Fibroblast of lung (primary cell): Measurements from ENCODE around the gene APPL2. TPM values are rescaled to one million over a fixed set of nuclear protein-coding genes. Genes with fewer than 3 reads are reported as not detected.

ENCODE experiments used
- DNase-seq, 2 donors: peaks; one replicate each; pipeline versions ENCODE4 v3.0.0 to v3.0.0-alpha.2; 2010; ENCODE audit warnings: low read depth in 2 of 2
- H2AFZ ChIP-seq: 2 replicates; pipeline ENCODE4 v1.5.1; 2012; ENCODE audit warnings: low read length, control low read depth, inconsistent platforms
- H3K27ac ChIP-seq: 2 replicates; pipeline ENCODE4 v1.5.1; 2011; ENCODE audit warnings: low read length, control low read depth; ENCODE audit not compliant: insufficient read depth
- H3K27me3 ChIP-seq: 2 replicates; pipeline ENCODE4 v1.5.1; 2011; ENCODE audit warnings: mild to moderate bottlenecking, low read length; ENCODE audit not compliant: control insufficient read depth, insufficient read depth
- H3K36me3 ChIP-seq: 2 replicates; pipeline ENCODE4 v1.5.1; 2011; ENCODE audit warnings: low read length; ENCODE audit not compliant: control insufficient read depth, insufficient read depth
- H3K4me1 ChIP-seq: 2 replicates; pipeline ENCODE4 v1.5.1; 2011; ENCODE audit warnings: low read length; ENCODE audit not compliant: control insufficient read depth, insufficient read depth; ENCODE audit errors: extremely low read depth
- H3K4me2 ChIP-seq: 2 replicates; pipeline ENCODE4 v1.5.1; 2011; ENCODE audit warnings: low read length, control low read depth; ENCODE audit not compliant: insufficient read depth; ENCODE audit errors: extremely low read depth
- H3K4me3 ChIP-seq, 4 experiments: fragments of 200-600 bp in 1 of 4; sonication (generic) in 1 of 4; replicated peaks in 1 of 4; 2 replicates each; pipeline ENCODE4 v1.5.1; 2011 to 2016; ENCODE audit warnings: low read length in 4 of 4, low read depth in 3 of 4, mild to moderate bottlenecking in 3 of 4, control low read depth in 2 of 4, inconsistent platforms in 1 of 4, mixed read lengths in 1 of 4; ENCODE audit not compliant: insufficient read depth in 1 of 4; ENCODE audit errors: control extremely low read depth in 1 of 4
- H3K79me2 ChIP-seq: 2 replicates; pipeline ENCODE4 v1.5.1; 2012; ENCODE audit warnings: mild to moderate bottlenecking, low read length, inconsistent platforms; ENCODE audit not compliant: control insufficient read depth, insufficient read depth
- H3K9ac ChIP-seq: 2 replicates; pipeline ENCODE4 v1.5.1; 2011; ENCODE audit warnings: mild to moderate bottlenecking, low read length, control low read depth; ENCODE audit not compliant: insufficient read depth
- H3K9me3 ChIP-seq: 2 replicates; pipeline ENCODE4 v1.5.1; 2012; ENCODE audit warnings: low read depth, low read length; ENCODE audit not compliant: control insufficient read depth, insufficient read depth
- H4K20me1 ChIP-seq: 2 replicates; pipeline ENCODE4 v1.5.1; 2011; ENCODE audit warnings: low read length; ENCODE audit not compliant: control insufficient read depth, insufficient read depth; ENCODE audit errors: extremely low read depth
- EZH2 ChIP-seq: IDR thresholded peaks from 2 replicates; pipeline ENCODE4 v1.5.1; 2012; ENCODE audit warnings: low read length, control low read depth, mild to moderate bottlenecking; ENCODE audit errors: missing control alignments
- polyA plus RNA-seq, 2 donors: library from polyadenylated mRNA; depleted of rRNA in 1 of 2; stranded (reverse) in 1 of 2; unstranded in 1 of 2; fragments of >200 nt; gene quantifications; 2 replicates each; pipeline ENCODE4 v1.2.1, GENCODE V29; 2011 to 2012; ENCODE audit warnings: missing spikeins in 1 of 2
- total RNA-seq: library from RNA; depleted of rRNA; stranded (reverse); fragments of >200 nt; gene quantifications from 2 replicates; pipeline ENCODE4 v1.2.1, GENCODE V29; 2014
- TF ChIP-seq, protein P1 (sequence below), 2 donors: IDR thresholded peaks in 1 of 2; conservative IDR thresholded peaks in 1 of 2; 1 replicate in 1 of 2; 2 replicates in 1 of 2; pipeline ENCODE4 v1.5.1; 2011 to 2012; ENCODE audit warnings: low read length in 2 of 2, control low read depth in 1 of 2, inconsistent platforms in 1 of 2, low read depth in 1 of 2, mild to moderate bottlenecking in 1 of 2

APPL2 gene
- total and polyA plus RNA-seq, 2 donors (not counting 1 experiment from before 2014, with no cell fraction given): 53.8 to 68.0 TPM

- no peaks in the 10 kb centered on the region for H3K9me3 ChIP-seq
- H3K79me2 ChIP-seq: no peaks in the 10 kb centered on the region
- no peak overlapping the region for H3K4me3 ChIP-seq
- H4K20me1 ChIP-seq: no peaks in the 10 kb centered on the region
- no peaks in the 10 kb centered on the region for H3K4me1 ChIP-seq
- no peak overlapping the region for H3K9ac ChIP-seq
- no peak overlapping the region for H3K4me2 ChIP-seq
- no peak overlapping the region for H3K27ac ChIP-seq
- DNase-seq: no peak
- no peak overlapping the region for H2AFZ ChIP-seq
- TF ChIP-seq EZH2: no peak
- TF ChIP-seq, protein P1, sequence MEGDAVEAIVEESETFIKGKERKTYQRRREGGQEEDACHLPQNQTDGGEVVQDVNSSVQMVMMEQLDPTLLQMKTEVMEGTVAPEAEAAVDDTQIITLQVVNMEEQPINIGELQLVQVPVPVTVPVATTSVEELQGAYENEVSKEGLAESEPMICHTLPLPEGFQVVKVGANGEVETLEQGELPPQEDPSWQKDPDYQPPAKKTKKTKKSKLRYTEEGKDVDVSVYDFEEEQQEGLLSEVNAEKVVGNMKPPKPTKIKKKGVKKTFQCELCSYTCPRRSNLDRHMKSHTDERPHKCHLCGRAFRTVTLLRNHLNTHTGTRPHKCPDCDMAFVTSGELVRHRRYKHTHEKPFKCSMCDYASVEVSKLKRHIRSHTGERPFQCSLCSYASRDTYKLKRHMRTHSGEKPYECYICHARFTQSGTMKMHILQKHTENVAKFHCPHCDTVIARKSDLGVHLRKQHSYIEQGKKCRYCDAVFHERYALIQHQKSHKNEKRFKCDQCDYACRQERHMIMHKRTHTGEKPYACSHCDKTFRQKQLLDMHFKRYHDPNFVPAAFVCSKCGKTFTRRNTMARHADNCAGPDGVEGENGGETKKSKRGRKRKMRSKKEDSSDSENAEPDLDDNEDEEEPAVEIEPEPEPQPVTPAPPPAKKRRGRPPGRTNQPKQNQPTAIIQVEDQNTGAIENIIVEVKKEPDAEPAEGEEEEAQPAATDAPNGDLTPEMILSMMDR (conservative IDR thresholded peaks at IDR 0.05 in 1 of 2, IDR thresholded peaks at IDR 0.05 in 1 of 2; ENCODE audit: low read depth in 1 of 2, low read length in 2 of 2): no peak
- no peaks in the 10 kb centered on the region for H3K36me3 ChIP-seq
- H3K27me3 ChIP-seq: no peaks in the 10 kb centered on the region
Measured at GRCh38 chr12:105270671-105271255, 34.8 kb upstream of the APPL2 start.

DNA sequence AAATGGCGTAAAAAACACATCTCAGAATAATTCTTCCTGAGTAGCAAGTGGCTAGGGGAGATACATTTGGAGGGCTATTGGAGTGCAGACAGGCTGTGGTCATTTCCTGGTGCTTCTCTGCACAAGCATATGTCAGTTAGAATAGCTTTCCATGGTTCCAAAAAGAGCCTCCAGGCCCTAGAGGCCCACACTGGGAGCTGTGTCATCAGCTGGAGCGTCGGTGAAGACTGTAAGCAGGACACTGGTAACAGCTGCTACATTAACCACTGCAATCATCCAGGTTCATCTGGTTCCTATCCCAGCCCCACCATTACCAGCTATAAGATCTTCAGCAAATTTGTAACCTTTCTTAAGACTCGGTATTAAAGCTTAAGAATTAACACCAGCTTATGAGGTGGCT, 31.7 kb upstream of the APPL2 start:
- Histone ChIP-seq H3K79me2 (no peaks in the 10 kb centered on the region), H4K20me1 (no peaks in the 10 kb centered on the region), H2AFZ (no peak overlapping the region), H3K27ac (no peak overlapping the region), H3K4me1 (no peaks in the 10 kb centered on the region), H3K36me3 (no peaks in the 10 kb centered on the region), H3K4me3 (no peak overlapping the region), H3K9me3 (no peaks in the 10 kb centered on the region), H3K4me2 (no peak overlapping the region), H3K9ac (no peak overlapping the region), H3K27me3 (no peaks in the 10 kb centered on the region)
- no peak for DNase-seq
- no peak for TF ChIP-seq EZH2
- TF ChIP-seq, protein P1 (conservative IDR thresholded peaks at IDR 0.05 in 1 of 2, IDR thresholded peaks at IDR 0.05 in 1 of 2; ENCODE audit: low read depth in 1 of 2, low read length in 2 of 2): no peak

- Histone ChIP-seq H3K27ac (no peak overlapping the region), H3K9me3 (no peaks in the 10 kb centered on the region), H3K4me1 (no peaks in the 10 kb centered on the region), H3K4me2 (no peak overlapping the region), H2AFZ (no peak overlapping the region), H3K79me2 (no peaks in the 10 kb centered on the region), H4K20me1 (no peaks in the 10 kb centered on the region), H3K4me3 (no peak overlapping the region), H3K27me3 (no peaks in the 10 kb centered on the region), H3K9ac (no peak overlapping the region), H3K36me3 (no peaks in the 10 kb centered on the region)
- TF ChIP-seq EZH2: no peak
- TF ChIP-seq, protein P1 (conservative IDR thresholded peaks at IDR 0.05 in 1 of 2, IDR thresholded peaks at IDR 0.05 in 1 of 2; ENCODE audit: low read depth in 1 of 2, low read length in 2 of 2): no peak
- DNase-seq: no peak
Measured at GRCh38 chr12:105264771-105265170, 28.8 kb upstream of the APPL2 start.
